Measurements from ENCODE around the gene ZNF483.
"Not testable (repeated sequence)": the region's sequence is repeated elsewhere in the genome, so short reads cannot be mapped to it uniquely, and the experiment has no call there.

Gene ZNF483

GRCh38 chr9:111615928-111616327 lies 90.9 kb downstream of the ZNF483 start:
- no peak for TF ChIP-seq CTCF (IDR thresholded peaks at IDR 0.05; ENCODE audit: low read depth, low read length)
- no peak overlapping the region for H3K4me3 ChIP-seq (ENCODE audit: low read depth, low read length)

GRCh38 chr9:111617349-111617748 lies 92.4 kb downstream of the ZNF483 start:
- not testable (repeated sequence) for H3K4me3 ChIP-seq (ENCODE audit: low read depth, low read length)

- TF ChIP-seq CTCF (IDR thresholded peaks at IDR 0.05; ENCODE audit: low read depth, low read length): peak; percentile 98
- no peak overlapping the region for H3K4me3 ChIP-seq (ENCODE audit: low read depth, low read length)
Observed at GRCh38 chr9:111621895-111622480, 97.0 kb downstream of the ZNF483 start.

- H3K4me3 ChIP-seq (ENCODE audit: low read depth, low read length): no peak overlapping the region
- no peak for TF ChIP-seq CTCF (IDR thresholded peaks at IDR 0.05; ENCODE audit: low read depth, low read length)
Observed at GRCh38 chr9:111622626-111623025, 97.6 kb downstream of the ZNF483 start.

All from WI38 (cell line).